Stimulated activated naive CD8-positive, alpha-beta T cell treated with anti-CD3 and anti-CD28 coated beads, Interleukin-15, amount 100 ng/mL, for 72 hours (primary cell): Measurements from ENCODE around the gene FIGLA.

ENCODE experiments used
- ATAC-seq: fragments of 150-1000 bp; cut with Tn5 transposase; 2 replicates; pipeline ENCODE4 v1.10.0; 2021; ENCODE audit warnings: mild to moderate bottlenecking, moderate library complexity
- DNase-seq, 2 donors: peaks; one replicate each; pipeline ENCODE4 v3.0.0; 2021 to 2022
- H3K27ac Mint-ChIP-seq, 2 donors: one replicate each; pipeline ENCODE4 v1.8.0; 2022; ENCODE audit warnings: mild to moderate bottlenecking in 2 of 2, mixed read lengths in 2 of 2, moderate library complexity in 2 of 2
- H3K27me3 Mint-ChIP-seq: one replicate; pipeline ENCODE4 v1.8.0; 2022; ENCODE audit warnings: mixed read lengths
- H3K4me1 Mint-ChIP-seq: one replicate; pipeline ENCODE4 v1.8.0; 2022; ENCODE audit warnings: mild to moderate bottlenecking, mixed read lengths
- H3K4me3 Mint-ChIP-seq, 2 donors: one replicate each; pipeline ENCODE4 v1.8.0; 2022; ENCODE audit warnings: mild to moderate bottlenecking in 2 of 2, mixed read lengths in 2 of 2, moderate library complexity in 1 of 2
- H3K9me3 Mint-ChIP-seq, 2 donors: one replicate each; pipeline ENCODE4 v1.8.0; 2022; ENCODE audit warnings: mixed read lengths in 2 of 2

Gene FIGLA

GRCh38 chr2:70795164-70795995 is 4.9 kb upstream of the FIGLA start:
- Mint-ChIP-seq H3K9me3 (peaks cover 9 to 12% of the 10 kb centered on the region in 2 donors), H3K27me3 (peaks cover 34% of the 10 kb centered on the region), H3K4me1 (peaks cover 11% of the 10 kb centered on the region), H3K27ac (peak overlapping the region in 1 of 2 donors; percentile 71), H3K4me3 (no peak overlapping the region)
- DNase-seq (no peak), ATAC-seq (no peak)

GRCh38 chr2:70793450-70793849 is 3.0 kb upstream of the FIGLA start:
- Mint-ChIP-seq H3K4me1 (peaks cover 23% of the 10 kb centered on the region), H3K27ac (no peak overlapping the region), H3K9me3 (peaks cover 0 to 5% of the 10 kb centered on the region in 2 donors), H3K4me3 (no peak overlapping the region), H3K27me3 (peaks cover 44% of the 10 kb centered on the region)
- DNase-seq (no peak), ATAC-seq (no peak)

GRCh38 chr2:70789304-70790135 is 923 bp downstream of the FIGLA start:
- peak; percentile 72 to 76 for DNase-seq
- Mint-ChIP-seq H3K27me3 (peaks cover 60% of the 10 kb centered on the region), H3K9me3 (no peaks in the 10 kb centered on the region), H3K27ac (peak overlapping the region in 1 of 2 donors; percentile 53), H3K4me1 (peaks cover 19% of the 10 kb centered on the region), H3K4me3 (peak overlapping the region; percentile 78 to 79)
- ATAC-seq = peak; percentile 86

GRCh38 chr2:70785137-70785911 is 5.1 kb downstream of the FIGLA start:
- ATAC-seq (peak; percentile 73), DNase-seq (peak; percentile 42 to 44)
- H3K27me3 Mint-ChIP-seq = peaks cover 38% of the 10 kb centered on the region
- H3K4me3 Mint-ChIP-seq = no peak overlapping the region
- H3K9me3 Mint-ChIP-seq = no peaks in the 10 kb centered on the region
- peaks cover 19% of the 10 kb centered on the region for H3K4me1 Mint-ChIP-seq
- no peak overlapping the region for H3K27ac Mint-ChIP-seq

GRCh38 chr2:70784320-70784719 is 6.1 kb downstream of the FIGLA start:
- ATAC-seq (no peak), DNase-seq (no peak)
- H3K4me3 Mint-ChIP-seq = no peak overlapping the region
- peaks cover 35% of the 10 kb centered on the region for H3K27me3 Mint-ChIP-seq
- no peaks in the 10 kb centered on the region for H3K9me3 Mint-ChIP-seq
- peaks cover 9% of the 10 kb centered on the region for H3K4me1 Mint-ChIP-seq
- H3K27ac Mint-ChIP-seq = no peak overlapping the region

- no peak for ATAC-seq
- no peak for DNase-seq
- Mint-ChIP-seq H3K4me3 (no peak overlapping the region), H3K9me3 (no peaks in the 10 kb centered on the region), H3K27ac (no peak overlapping the region), H3K4me1 (peaks cover 1% of the 10 kb centered on the region), H3K27me3 (peaks cover 19% of the 10 kb centered on the region)
Observed at GRCh38 chr2:70779911-70780545, 10.4 kb downstream of the FIGLA start.

- ATAC-seq (no peak), DNase-seq (no peak)
- peaks cover 25% of the 10 kb centered on the region for H3K27me3 Mint-ChIP-seq
Observed at GRCh38 chr2:70779491-70779890, 11.0 kb downstream of the FIGLA start.

GRCh38 chr2:70778676-70779075 is 11.8 kb downstream of the FIGLA start:
- H3K4me1 Mint-ChIP-seq = peaks cover 2% of the 10 kb centered on the region
- no peak overlapping the region for H3K4me3 Mint-ChIP-seq
- ATAC-seq (no peak), DNase-seq (no peak)
- no peak overlapping the region for H3K27ac Mint-ChIP-seq
- H3K9me3 Mint-ChIP-seq = peaks cover 0 to 3% of the 10 kb centered on the region in 2 donors
- peaks cover 33% of the 10 kb centered on the region for H3K27me3 Mint-ChIP-seq

More at GRCh38 chr2:70779491-70779890, 11.0 kb downstream of the FIGLA start:
- Mint-ChIP-seq H3K4me3 (no peak overlapping the region), H3K9me3 (no peaks in the 10 kb centered on the region), H3K27ac (no peak overlapping the region), H3K4me1 (no peaks in the 10 kb centered on the region)

GRCh38 chr2:70777450-70777849 is 13.0 kb downstream of the FIGLA start:
- Mint-ChIP-seq H3K9me3 (peaks cover 0 to 7% of the 10 kb centered on the region in 2 donors), H3K4me3 (no peak overlapping the region), H3K27me3 (peaks cover 43% of the 10 kb centered on the region), H3K27ac (no peak overlapping the region), H3K4me1 (peaks cover 6% of the 10 kb centered on the region)
- no peak for ATAC-seq
- no peak for DNase-seq

- Mint-ChIP-seq H3K4me3 (no peak overlapping the region), H3K27me3 (peaks cover 43% of the 10 kb centered on the region), H3K4me1 (peaks cover 6% of the 10 kb centered on the region), H3K27ac (no peak overlapping the region), H3K9me3 (peaks cover 0 to 7% of the 10 kb centered on the region in 2 donors)
- ATAC-seq = no peak
- no peak for DNase-seq
Observed at GRCh38 chr2:70776266-70776665, 14.2 kb downstream of the FIGLA start.

GRCh38 chr2:70775141-70775540 is 15.3 kb downstream of the FIGLA start:
- ATAC-seq = no peak
- no peak for DNase-seq
- no peak overlapping the region for H3K4me3 Mint-ChIP-seq
- H3K27me3 Mint-ChIP-seq = peaks cover 42% of the 10 kb centered on the region
- no peak overlapping the region for H3K27ac Mint-ChIP-seq
- H3K9me3 Mint-ChIP-seq = peaks cover 0 to 7% of the 10 kb centered on the region in 2 donors
- H3K4me1 Mint-ChIP-seq = peaks cover 6% of the 10 kb centered on the region

- DNase-seq (no peak), ATAC-seq (no peak)
- no peak overlapping the region for H3K27ac Mint-ChIP-seq
- H3K9me3 Mint-ChIP-seq = peaks cover 0 to 7% of the 10 kb centered on the region in 2 donors
- H3K27me3 Mint-ChIP-seq = peaks cover 56% of the 10 kb centered on the region
- no peak overlapping the region for H3K4me3 Mint-ChIP-seq
- H3K4me1 Mint-ChIP-seq = peaks cover 14% of the 10 kb centered on the region
Observed at GRCh38 chr2:70772486-70773155, 17.8 kb downstream of the FIGLA start.

- peak; percentile 26 for ATAC-seq
- Mint-ChIP-seq H3K27me3 (peaks cover 61% of the 10 kb centered on the region), H3K4me1 (peaks cover 21% of the 10 kb centered on the region), H3K9me3 (peaks cover 0 to 7% of the 10 kb centered on the region in 2 donors), H3K4me3 (no peak overlapping the region), H3K27ac (no peak overlapping the region)
- DNase-seq = no peak
Observed at GRCh38 chr2:70771446-70771845, 19.0 kb downstream of the FIGLA start.

GRCh38 chr2:70769450-70769849 is 21.0 kb downstream of the FIGLA start:
- ATAC-seq (no peak), DNase-seq (no peak)
- peaks cover 23% of the 10 kb centered on the region for H3K4me1 Mint-ChIP-seq
- no peak overlapping the region for H3K27ac Mint-ChIP-seq
- peaks cover 0 to 7% of the 10 kb centered on the region in 2 donors for H3K9me3 Mint-ChIP-seq
- H3K4me3 Mint-ChIP-seq = no peak overlapping the region
- H3K27me3 Mint-ChIP-seq = peaks cover 47% of the 10 kb centered on the region
